Measurements from ENCODE around the gene OR7D2.

- TF ChIP-seq CTCF (IDR thresholded peaks at IDR 0.05) (no peak), MLX (CRISPR knock-in tag; IDR thresholded peaks at IDR 0.05) (no peak)
Measured at GRCh38 chr19:9219489-9219888, 40.7 kb downstream of the OR7D2 start, which contains the start of gene OR7D4.

Data from WTC11 (cell line).